Right lung (tissue), 5 donors: ENCODE data around the gene EPHA8. TPM values are rescaled to one million over a fixed set of nuclear protein-coding genes. Genes with fewer than 3 reads are reported as not detected.

ENCODE experiments used
- DNase-seq, 2 donors: peaks; one replicate each; pipeline ENCODE4 v3.0.0-alpha.2; 2013
- polyA plus RNA-seq, 5 donors: library from polyadenylated mRNA; unstranded; fragments of 120-200 nt; gene quantifications; one replicate each; pipeline versions ENCODE4 v1.2.1 to v1.2.3, GENCODE V29; 2013; ENCODE audit warnings: inconsistent platforms in 1 of 5, low replicate concordance in 1 of 5; ENCODE audit not compliant: insufficient read length in 5 of 5, insufficient read depth in 1 of 5

Gene EPHA8
- polyA plus RNA-seq, 5 donors, result 0.23 TPM; not detected in 4

GRCh38 chr1:22592051-22592450, 28.8 kb downstream of the EPHA8 start:
- DNase-seq, result no peak

DNA sequence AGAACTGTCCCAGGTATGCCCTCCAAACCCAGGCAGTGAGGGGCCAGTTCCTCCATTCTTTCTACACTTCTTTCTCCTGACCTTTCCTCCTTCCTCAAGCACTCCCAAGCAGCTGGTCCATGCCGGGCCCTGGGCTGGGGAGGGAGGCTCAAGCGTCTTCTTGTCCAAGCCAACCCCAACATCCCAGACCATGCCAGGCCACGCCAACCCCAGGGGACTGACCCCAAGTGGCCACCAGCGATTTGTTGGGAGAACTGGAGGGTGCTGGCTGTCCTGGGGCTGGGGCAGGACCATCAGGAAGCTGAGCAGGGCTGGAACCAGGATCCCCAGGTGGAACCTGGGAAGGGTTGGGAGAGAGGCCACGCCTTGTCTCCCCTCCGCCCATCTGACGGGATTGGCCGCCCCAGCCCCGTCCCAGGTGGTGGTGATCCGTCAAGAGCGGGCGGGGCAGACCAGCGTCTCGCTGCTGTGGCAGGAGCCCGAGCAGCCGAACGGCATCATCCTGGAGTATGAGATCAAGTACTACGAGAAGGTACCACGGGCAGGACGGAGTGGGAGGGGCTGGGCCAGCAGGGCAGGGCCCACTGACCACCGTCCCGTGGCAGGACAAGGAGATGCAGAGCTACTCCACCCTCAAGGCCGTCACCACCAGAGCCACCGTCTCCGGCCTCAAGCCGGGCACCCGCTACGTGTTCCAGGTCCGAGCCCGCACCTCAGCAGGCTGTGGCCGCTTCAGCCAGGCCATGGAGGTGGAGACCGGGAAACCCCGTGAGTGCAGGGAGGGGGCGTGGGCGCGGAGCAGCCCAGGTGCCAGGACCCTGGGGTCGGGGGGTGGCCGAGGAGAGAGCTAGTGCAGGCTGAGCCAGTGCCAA, 29.9 kb downstream of the EPHA8 start:
- no peak for DNase-seq

DNA sequence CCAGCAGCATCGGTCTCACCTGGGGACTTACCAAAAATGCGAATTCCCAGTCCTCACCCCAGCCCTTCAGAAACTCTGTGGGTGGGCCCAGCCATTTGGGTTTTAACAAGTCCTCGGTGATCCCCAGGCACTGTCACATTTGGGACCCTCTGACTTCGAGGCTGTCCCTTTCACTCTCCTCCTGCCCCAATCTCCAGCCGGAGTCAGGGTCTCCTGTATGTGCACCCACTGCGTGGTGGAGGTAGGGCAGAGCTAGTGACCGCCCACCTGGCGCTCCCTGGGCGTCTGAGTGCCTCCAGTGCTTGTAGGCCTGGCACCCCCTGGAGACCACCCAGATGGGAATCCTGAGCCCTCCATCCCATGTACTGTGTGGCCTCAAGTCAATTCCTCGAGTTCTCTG, 31.1 kb downstream of the EPHA8 start:
- no peak for DNase-seq

DNA sequence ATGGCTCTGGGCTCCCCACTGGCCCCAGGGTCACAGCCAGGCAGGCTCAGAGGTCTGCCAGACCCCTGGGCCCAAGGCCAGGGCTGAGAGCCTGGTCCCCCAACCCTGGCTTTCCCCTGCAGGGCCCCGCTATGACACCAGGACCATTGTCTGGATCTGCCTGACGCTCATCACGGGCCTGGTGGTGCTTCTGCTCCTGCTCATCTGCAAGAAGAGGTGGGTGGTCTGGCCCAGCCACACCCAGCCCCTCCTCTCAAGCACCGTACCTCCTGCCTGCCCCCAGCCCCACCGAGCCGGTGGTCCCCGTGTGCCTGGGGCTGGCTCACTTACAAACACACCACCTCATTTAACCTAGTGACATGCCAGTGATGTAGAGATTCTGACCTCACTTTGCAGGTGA, 31.8 kb downstream of the EPHA8 start:
- no peak for DNase-seq

DNA sequence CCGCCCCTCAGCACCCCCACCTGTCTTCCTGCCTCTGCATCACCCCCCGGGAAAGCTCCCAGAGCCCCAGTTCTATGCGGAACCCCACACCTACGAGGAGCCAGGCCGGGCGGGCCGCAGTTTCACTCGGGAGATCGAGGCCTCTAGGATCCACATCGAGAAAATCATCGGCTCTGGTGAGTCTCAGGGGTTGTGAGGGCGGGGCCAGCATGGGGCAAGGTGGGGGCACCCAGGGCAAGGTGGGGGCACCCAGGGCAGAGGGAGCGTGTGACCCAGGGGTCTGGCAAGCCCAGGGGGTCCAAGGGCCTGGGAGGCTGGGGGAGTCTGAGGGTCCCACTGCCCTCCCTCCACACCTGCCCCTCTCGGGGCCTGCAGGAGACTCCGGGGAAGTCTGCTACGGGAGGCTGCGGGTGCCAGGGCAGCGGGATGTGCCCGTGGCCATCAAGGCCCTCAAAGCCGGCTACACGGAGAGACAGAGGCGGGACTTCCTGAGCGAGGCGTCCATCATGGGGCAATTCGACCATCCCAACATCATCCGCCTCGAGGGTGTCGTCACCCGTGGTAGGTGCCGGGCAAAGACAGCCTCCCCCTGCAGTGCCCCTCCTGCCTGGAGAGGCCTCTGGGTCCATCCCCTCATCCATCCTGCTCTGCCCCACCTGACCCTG, 34.1 kb downstream of the EPHA8 start:
- DNase-seq, result no peak

DNA sequence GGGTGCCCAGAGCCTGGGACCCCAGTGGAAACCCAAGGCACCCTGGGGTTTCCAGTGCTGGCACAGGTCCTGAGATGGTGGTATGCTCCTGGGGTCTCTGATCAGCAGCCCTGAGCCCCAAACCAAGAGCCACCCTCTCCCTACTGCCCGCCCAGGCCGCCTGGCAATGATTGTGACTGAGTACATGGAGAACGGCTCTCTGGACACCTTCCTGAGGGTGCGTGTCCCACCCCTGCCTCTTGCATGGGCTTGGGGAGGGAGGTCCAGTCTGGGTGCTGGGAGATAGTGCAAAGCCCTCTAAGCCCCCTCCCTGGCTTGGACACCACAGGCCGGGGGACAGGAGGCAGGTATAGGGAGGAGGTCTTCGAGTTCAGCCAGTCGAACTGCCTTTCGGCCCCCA, 34.7 kb downstream of the EPHA8 start:
- no peak for DNase-seq

DNA sequence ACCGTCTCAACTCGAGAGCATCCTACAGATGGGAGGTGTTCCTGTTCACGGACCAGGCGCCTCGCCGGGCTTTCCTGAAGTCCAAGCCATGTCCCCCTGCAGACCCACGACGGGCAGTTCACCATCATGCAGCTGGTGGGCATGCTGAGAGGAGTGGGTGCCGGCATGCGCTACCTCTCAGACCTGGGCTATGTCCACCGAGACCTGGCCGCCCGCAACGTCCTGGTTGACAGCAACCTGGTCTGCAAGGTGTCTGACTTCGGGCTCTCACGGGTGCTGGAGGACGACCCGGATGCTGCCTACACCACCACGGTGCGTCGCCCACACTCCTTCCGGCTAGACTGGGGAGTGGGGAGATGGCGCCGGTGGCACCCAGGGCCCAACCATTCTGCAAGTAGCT, 35.4 kb downstream of the EPHA8 start:
- no peak for DNase-seq

- DNase-seq, result no peak
Observed at GRCh38 chr1:22600071-22600816, 37.0 kb downstream of the EPHA8 start.

- DNase-seq, result no peak
Observed at GRCh38 chr1:22600817-22601605, 37.7 kb downstream of the EPHA8 start.

DNA sequence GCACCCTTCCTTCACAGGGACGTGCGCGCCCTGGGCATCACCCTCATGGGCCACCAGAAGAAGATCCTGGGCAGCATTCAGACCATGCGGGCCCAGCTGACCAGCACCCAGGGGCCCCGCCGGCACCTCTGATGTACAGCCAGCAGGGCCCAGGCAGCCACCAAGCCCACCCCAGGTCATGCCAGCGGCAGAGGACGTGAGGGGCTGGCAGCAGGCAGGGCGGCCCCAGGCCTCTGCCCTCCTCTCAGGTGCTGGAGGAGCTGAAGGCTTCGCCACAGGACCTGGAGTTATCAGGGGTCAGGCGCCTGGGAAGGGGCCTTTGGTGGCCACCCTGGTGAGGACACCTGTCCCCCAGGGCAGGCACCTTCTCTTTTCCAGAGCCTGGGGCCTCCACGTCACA, 38.3 kb downstream of the EPHA8 start:
- no peak for DNase-seq

DNA sequence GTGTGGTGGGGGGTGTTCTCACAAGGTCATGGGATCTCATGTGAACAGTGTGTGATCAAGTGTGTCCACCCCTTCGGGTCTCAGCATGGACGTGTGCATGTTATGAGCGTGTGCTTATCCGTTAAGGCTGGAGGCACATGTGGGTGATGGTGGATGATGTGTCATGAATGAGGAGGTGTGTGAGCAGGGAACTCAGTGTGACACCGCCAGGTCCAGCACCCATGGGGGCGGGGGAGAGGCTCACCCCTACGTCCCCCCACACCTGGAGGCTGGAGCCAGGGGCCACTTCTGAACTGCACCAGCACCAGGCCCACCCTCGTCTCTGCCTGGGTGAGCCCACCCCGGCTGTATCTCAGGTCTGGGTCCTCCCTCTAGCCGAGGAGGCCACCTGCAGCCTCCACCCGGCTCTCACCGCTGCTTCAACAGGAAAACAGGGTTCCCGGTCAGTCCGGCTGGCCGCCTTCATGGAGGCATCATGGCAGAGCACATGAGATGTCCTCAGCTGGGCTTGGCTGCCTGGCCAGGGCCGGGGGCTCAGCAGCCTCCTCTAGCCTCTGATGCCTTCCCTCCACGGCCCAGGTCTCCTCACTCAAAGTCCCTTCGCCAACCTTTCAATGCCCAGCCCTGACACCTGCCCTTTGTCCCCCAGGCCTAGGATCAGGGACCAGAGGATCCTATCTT, 38.9 kb downstream of the EPHA8 start:
- DNase-seq, result no peak

- DNase-seq, result no peak
Observed at GRCh38 chr1:22606161-22606560, 42.9 kb downstream of the EPHA8 start.

DNA sequence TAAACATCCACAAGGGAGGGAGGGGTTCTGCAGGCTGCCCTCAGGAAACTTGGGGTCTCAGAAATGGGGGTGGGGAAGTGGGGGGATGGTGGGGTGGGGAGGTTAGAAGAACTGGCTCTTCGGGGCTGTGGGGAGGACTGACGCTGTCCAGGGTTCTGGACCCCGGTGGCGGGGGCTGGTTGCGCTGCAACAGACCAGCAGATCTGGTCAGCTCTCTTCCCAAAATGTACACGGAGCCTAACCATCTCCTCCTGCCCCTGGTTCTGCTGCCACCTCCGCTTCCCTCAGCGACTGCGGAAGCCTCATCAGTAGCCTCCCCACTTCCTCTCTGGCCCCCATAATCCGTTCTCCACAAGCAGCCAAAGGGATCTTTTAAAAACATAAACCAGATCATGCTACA, 43.9 kb downstream of the EPHA8 start:
- no peak for DNase-seq

- no peak for DNase-seq
Observed at GRCh38 chr1:22608361-22608760, 45.1 kb downstream of the EPHA8 start.

DNA sequence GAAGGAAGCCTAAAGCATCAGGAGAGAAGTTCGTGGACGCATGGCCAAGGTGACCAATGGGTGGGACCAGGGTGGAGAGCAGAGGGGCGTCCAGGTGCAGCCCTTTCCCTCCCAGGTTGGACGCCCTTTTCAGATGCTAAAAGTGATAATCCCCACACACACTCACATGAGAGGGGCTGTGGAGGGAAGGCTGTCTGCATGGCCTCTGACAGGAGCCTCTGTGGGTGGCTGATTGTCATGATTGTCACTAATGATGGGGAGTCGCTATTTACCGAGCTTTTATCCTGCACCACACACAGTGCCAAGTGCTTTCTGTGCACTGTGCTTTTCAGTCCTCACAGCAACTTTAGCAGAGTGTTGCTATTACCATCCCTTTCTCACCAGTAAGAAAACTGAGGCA, 46.0 kb downstream of the EPHA8 start:
- DNase-seq, result no peak

DNA sequence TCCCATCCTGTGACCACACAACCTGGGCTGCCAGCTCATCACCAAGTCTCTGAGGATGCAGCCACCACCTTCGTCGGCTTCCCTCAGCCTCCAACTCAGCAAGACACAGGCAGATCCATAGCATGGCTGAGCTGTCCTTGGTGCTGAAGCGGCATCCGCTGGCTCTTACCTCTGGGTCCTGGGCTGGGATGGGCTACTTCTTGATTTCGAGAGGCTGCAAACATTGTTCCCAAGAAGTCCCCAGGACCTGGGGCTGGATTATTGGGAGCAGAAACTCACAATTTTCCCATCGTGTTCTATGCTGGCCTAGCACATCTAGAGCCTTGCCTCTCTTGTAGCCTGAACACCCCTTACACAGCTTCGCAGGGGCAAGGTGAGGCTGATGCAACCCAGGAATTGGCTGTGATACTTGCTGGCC, 48.2 kb downstream of the EPHA8 start:
- peak; percentile 42 to 65 for DNase-seq

DNA sequence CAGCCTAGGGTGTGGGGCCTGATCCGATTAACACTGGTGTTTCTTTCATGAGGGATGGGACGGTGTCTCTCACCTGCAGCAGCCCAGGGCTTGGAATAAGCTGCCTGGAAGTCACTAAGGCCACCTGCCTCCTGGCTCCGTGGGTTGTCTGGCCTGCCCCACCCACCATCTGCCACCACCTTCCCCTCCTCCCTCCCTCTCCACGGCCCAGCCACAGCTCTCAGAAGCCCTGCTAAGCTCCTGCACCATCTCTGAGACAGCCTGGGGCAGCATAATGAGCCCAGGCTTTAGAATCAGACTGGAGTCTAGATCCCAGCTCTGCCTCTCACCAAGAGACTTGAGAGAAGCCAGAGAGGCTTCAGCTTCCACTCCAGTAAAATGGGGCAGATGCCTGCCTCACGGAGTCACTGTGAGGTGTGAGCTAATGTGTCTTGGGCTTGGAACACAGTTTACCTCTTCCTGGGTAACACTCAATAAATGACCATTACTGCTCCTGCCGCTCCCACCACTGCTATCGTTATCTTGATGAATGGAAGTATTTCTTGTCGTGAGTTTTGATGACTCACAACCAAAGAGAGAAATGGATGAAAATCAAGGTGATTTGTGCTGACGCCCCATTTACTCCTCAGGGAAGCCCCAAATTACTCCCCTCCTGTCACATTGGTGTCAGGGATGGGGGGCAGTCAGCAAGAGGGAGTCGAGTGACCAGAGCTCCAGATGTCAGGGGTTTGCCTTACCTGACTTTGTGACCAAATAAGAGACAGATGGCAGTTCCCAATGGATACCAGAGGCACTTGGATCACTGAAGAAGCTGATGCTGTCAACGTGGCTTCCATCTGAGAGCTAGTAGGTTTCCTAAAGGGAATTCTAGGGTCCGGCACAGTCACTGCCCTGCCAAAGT, 49.6 kb downstream of the EPHA8 start:
- no peak for DNase-seq

- DNase-seq, result no peak
Observed at GRCh38 chr1:22613572-22613918, 50.3 kb downstream of the EPHA8 start.

DNA sequence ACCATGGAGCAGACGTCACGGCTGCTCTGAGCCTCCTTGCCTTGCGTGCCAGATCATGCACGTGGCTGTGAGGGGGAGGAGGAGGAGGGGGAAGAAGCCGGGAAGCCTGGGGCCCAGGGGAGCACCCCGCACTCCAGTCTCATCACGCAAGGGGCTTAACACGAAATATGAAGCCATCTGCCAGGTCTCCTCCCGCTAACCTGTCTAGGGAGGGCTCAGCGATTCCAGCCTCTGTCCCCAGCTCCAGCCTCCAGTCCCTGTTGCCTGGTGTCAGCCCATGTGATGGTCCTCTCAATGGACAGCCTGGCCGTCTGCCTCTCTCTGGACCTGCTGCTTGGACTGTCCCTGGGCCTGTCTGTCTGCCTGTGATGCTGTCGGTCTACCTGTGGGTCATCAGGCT, 50.7 kb downstream of the EPHA8 start:
- no peak for DNase-seq

- no peak for DNase-seq
Observed at GRCh38 chr1:22615886-22616285, 52.6 kb downstream of the EPHA8 start.
